ENCODE data around the gene HELZ. TPM values are rescaled to one million over a fixed set of nuclear protein-coding genes. Genes with fewer than 3 reads are reported as not detected.

The HELZ gene
- total and polyA plus RNA-seq, 2 experiments from 2014 or later, result 32.7 to 77.2 TPM

GRCh38 chr17:67040652-67041051, 204.3 kb downstream of the HELZ start:
- no peaks in the 10 kb centered on the region for H4K20me1 ChIP-seq (ENCODE audit: insufficient read depth, poor library complexity, severe bottlenecking)
- H3K79me2 ChIP-seq, result no peaks in the 10 kb centered on the region
- TF ChIP-seq, protein P1, sequence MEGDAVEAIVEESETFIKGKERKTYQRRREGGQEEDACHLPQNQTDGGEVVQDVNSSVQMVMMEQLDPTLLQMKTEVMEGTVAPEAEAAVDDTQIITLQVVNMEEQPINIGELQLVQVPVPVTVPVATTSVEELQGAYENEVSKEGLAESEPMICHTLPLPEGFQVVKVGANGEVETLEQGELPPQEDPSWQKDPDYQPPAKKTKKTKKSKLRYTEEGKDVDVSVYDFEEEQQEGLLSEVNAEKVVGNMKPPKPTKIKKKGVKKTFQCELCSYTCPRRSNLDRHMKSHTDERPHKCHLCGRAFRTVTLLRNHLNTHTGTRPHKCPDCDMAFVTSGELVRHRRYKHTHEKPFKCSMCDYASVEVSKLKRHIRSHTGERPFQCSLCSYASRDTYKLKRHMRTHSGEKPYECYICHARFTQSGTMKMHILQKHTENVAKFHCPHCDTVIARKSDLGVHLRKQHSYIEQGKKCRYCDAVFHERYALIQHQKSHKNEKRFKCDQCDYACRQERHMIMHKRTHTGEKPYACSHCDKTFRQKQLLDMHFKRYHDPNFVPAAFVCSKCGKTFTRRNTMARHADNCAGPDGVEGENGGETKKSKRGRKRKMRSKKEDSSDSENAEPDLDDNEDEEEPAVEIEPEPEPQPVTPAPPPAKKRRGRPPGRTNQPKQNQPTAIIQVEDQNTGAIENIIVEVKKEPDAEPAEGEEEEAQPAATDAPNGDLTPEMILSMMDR (IDR thresholded peaks at IDR 0.05; ENCODE audit: poor library complexity), result no peak
- no peak for TF ChIP-seq EZH2phosphoT487 (IDR thresholded peaks at IDR 0.05; ENCODE audit: low read depth, severe bottlenecking, unreplicated experiment)
- TF ChIP-seq EZH2 (IDR thresholded peaks at IDR 0.05; ENCODE audit: borderline replicate concordance), result no peak

DNA sequence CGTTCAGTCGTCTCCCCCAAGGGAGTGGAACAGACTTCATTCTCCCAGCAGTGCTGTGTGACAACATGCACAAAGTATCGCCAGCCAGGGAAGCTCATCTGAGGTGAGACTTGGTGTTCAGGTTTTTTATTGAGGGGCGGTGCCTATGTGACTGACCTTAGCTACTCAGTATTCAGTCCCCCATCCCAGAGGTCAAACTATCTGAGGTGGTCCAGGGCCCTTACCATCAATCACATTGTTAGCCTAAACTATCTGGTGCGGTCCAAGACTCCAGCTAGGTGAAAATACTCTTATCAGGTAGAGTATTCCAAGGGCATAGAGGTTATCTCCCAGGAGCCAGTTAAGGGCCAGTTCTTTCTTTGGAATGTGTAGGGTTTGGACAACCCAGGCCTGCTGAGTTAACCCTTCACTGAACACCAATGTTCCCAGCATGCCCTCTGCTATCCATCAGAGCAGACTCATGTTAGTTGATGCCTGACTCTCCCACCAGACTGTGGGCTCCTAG, 206.1 kb downstream of the HELZ start:
- Histone ChIP-seq H2AFZ (no peak overlapping the region), H3K9me2 (replicated peaks; ENCODE audit: insufficient read depth) (no peaks in the 10 kb centered on the region), H3K4me3 (no peak overlapping the region), H3K4me2 (no peak overlapping the region), H3K36me3 (replicated peaks; ENCODE audit: insufficient read depth, low read depth) (no peaks in the 10 kb centered on the region), H3K27me3 (no peaks in the 10 kb centered on the region), H4K20me1 (ENCODE audit: insufficient read depth, poor library complexity, severe bottlenecking) (no peaks in the 10 kb centered on the region), H3K79me2 (no peaks in the 10 kb centered on the region), H3K4me1 (ENCODE audit: insufficient read depth) (no peaks in the 10 kb centered on the region), H3K27ac (no peak overlapping the region), H3K9me3 (ENCODE audit: low read depth) (no peaks in the 10 kb centered on the region)
- DNase-seq (ENCODE audit: low spot score), result no peak
- TF ChIP-seq EZH2phosphoT487 (IDR thresholded peaks at IDR 0.05; ENCODE audit: low read depth, severe bottlenecking, unreplicated experiment) (no peak), EZH2 (IDR thresholded peaks at IDR 0.05; ENCODE audit: borderline replicate concordance) (no peak)
- TF ChIP-seq, protein P1 (IDR thresholded peaks at IDR 0.05; ENCODE audit: poor library complexity), result no peak
- WGBS (ENCODE audit: low lambda C conversion rate, missing lambda C conversion rate), result 22% methylated on average over 5 of the region's 5 CpGs

More at GRCh38 chr17:67040652-67041051, 204.3 kb downstream of the HELZ start:
- Histone ChIP-seq H3K9me2 (replicated peaks; ENCODE audit: insufficient read depth) (no peaks in the 10 kb centered on the region), H3K27me3 (no peaks in the 10 kb centered on the region), H3K9me3 (ENCODE audit: low read depth) (no peaks in the 10 kb centered on the region), H3K4me2 (no peak overlapping the region), H3K4me1 (ENCODE audit: insufficient read depth) (no peaks in the 10 kb centered on the region), H2AFZ (no peak overlapping the region), H3K27ac (no peak overlapping the region), H3K36me3 (replicated peaks; ENCODE audit: insufficient read depth, low read depth) (no peaks in the 10 kb centered on the region), H3K4me3 (no peak overlapping the region)
- 90% methylated on average over 6 of the region's 6 CpGs for WGBS (ENCODE audit: low lambda C conversion rate, missing lambda C conversion rate)
- DNase-seq (ENCODE audit: low spot score), result no peak

DNA sequence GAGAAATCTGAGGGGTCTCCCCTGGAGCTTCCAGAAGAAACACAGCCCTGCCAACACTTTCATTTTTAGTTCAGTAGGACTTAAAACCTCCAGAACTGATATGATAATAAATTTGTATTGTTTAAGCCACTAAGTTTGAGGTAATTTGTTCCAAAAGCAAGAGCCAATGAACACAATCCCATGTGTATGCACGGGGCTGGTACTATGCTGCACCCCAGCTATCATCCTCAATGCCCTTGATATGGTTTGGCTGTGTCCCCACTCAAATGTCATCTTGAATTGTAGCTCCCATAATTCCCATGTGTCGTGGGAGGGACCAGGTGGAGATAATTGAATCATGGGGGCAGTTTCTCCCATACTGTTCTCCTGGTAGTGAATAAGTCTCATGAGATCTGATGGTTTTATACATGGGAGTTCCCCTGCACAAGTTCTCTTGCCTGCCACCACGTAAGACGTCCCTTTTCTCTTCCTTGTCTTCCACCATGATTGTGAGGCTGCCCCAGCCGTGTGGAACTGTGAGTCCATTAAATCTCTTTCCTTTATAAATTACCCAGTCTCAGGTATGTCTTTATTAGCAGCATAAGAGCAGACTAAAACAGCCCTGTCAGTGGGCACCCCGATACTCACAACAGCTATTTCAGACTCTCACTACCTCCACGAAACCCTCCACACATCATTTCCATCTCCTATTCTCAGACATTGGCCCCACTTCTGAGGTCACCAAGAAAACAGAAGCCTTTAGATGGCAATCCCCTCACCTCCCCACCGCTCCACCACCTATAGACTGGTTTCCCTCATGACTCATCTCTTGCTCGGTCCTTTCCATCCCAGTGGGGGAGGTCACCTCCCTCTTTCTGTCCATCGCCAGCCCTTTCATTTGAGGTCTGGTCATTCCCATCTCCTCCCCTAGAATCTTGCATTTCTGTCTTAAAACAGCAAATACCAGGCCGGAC, 209.6 kb downstream of the HELZ start:
- H3K4me2 ChIP-seq, result no peak overlapping the region
- H2AFZ ChIP-seq, result no peak overlapping the region
- no peaks in the 10 kb centered on the region for H3K36me3 ChIP-seq (replicated peaks; ENCODE audit: insufficient read depth, low read depth)
- no peaks in the 10 kb centered on the region for H3K9me3 ChIP-seq (ENCODE audit: low read depth)
- no peak overlapping the region for H3K4me3 ChIP-seq
- TF ChIP-seq EZH2 (IDR thresholded peaks at IDR 0.05; ENCODE audit: borderline replicate concordance), result no peak
- TF ChIP-seq, protein P1 (IDR thresholded peaks at IDR 0.05; ENCODE audit: poor library complexity), result no peak
- no peak for TF ChIP-seq EZH2phosphoT487 (IDR thresholded peaks at IDR 0.05; ENCODE audit: low read depth, severe bottlenecking, unreplicated experiment)
- no peak overlapping the region for H3K27ac ChIP-seq
- no peaks in the 10 kb centered on the region for H3K4me1 ChIP-seq (ENCODE audit: insufficient read depth)
- no peaks in the 10 kb centered on the region for H3K79me2 ChIP-seq
- H3K27me3 ChIP-seq, result no peaks in the 10 kb centered on the region
- no peak for DNase-seq (ENCODE audit: low spot score)
- no peaks in the 10 kb centered on the region for H4K20me1 ChIP-seq (ENCODE audit: insufficient read depth, poor library complexity, severe bottlenecking)
- H3K9me2 ChIP-seq (replicated peaks; ENCODE audit: insufficient read depth), result no peaks in the 10 kb centered on the region
- 86% methylated on average over 11 of the region's 11 CpGs for WGBS (ENCODE audit: low lambda C conversion rate, missing lambda C conversion rate)
